GM19324 (cell line): ENCODE data around the gene OBSCN.

Experiments used
- ATAC-seq: cut with Tn5 transposase; IDR thresholded peaks from one replicate; pipeline ENCODE4 v1.9.1; 2021; ENCODE audit warnings: mild to moderate bottlenecking, moderate library complexity; ENCODE audit not compliant: unreplicated experiment, low FRiP score

The OBSCN gene

DNA sequence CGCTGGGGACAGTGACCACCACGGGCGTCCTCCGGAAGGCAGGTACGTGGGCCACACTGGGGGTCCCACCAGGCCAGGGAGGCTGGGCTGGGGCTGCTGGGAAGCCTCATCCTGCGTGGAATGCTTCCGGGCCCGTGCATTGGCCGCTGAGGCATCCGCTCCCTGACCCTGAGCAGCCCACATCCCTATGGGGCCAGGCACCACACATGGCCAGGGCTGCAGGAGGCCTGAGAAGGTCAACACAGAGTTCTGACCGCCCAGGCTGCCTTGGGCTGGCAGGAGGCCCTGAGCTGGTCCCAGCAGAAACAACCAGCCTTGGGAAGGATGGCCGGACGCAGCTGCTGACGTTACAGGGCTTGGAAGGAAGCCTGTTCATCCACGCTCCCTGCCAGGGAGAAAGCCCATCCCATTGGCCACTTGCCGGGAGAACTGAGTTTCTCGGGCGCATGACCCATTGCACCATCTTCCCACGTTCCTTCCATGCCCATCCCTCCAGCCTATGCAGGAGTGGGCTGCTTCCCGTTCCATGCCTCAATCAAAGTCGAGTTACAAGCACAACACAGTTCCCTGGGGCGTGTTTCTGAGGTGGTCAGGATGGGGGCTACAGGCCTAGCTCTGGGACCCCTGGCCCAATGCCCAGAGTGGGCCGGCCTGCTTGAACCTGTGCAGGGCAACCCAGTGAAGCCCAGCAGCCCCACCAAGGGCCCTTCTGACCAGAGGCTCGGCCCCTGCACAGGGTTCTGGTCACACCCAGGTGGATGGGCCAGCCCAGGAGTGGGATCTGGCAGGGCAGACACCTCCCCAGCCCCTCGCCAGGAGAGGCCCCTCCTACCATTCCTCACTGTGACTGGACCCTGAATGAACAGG is 167.1 kb downstream of the OBSCN start:
- ATAC-seq, result no peak

DNA sequence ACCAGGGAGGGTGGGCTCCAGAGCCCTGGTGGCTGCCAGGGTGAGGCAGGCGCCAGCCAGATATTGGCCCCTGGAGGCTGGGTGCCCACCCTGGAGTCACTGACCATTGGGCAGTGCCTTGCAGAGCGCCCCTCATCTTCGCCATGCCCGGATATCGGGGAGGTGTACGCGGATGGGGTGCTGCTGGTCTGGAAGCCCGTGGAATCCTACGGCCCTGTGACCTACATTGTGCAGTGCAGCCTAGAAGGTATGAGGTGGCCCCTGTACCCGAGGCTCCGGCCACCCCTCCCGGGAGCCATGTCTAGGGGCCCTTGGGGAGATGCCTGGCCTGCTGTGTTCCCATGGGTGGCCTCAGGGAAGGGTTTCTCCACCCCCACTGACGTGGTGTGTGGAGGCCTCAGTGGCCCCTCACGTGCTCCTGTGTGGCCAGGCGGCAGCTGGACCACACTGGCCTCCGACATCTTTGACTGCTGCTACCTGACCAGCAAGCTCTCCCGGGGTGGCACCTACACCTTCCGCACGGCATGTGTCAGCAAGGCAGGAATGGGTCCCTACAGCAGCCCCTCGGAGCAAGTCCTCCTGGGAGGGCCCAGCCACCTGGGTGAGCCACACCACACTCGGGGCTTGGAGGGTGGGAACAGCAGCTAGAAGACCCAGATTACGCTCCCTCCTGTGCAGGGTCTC is 167.9 kb downstream of the OBSCN start:
- ATAC-seq, result no peak

DNA sequence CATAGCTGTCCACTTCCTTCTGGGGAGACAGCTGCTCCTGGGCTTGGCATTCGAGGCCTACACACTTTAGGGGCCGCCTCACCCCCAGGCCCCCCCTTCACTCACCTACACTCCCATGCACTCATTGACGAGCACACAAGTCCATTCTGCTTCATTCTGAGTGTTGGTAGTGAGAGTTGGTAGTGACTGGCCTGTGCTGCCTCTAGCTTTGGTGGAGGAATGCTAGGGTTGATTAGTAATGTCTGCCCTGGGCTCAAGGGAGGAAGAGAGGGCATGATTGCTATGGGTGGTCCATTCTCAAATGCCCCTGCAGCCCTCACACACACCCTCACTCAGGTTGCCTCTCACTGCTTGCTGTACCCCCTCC is 168.4 kb downstream of the OBSCN start:
- no peak for ATAC-seq

DNA sequence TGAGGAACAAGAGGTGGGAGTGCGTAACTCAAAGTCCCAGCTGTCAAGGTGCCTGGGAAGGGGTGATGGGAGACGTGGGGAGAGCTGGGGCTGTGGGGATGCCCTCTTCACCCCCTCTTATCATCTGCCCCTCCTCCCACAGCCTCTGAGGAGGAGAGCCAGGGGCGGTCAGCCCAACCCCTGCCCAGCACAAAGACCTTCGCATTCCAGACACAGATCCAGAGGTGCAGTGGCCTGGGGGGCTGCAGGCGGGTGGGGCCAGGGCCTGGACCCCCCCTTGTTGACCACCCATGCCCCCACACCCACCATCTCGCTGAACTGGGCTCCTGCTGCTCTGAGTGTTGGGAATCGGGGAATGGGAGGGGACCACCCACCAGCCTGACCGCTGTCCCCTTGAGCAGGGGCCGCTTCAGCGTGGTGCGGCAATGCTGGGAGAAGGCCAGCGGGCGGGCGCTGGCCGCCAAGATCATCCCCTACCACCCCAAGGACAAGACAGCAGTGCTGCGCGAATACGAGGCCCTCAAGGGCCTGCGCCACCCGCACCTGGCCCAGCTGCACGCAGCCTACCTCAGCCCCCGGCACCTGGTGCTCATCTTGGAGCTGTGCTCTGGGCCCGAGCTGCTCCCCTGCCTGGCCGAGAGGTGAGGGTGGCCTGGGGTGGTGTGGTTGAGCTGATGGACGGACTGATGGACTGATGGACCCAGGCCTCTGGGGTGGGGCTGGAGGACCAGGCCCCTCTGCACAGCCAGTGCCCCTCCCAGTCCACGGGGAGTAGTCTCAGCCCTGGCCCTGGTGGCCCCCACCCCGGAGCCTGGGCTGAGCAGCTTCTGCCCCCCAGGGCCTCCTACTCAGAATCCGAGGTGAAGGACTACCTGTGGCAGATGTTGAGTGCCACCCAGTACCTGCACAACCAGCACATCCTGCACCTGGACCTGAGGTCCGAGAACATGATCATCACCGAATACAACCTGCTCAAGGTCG is 169.1 kb downstream of the OBSCN start:
- ATAC-seq, result no peak

DNA sequence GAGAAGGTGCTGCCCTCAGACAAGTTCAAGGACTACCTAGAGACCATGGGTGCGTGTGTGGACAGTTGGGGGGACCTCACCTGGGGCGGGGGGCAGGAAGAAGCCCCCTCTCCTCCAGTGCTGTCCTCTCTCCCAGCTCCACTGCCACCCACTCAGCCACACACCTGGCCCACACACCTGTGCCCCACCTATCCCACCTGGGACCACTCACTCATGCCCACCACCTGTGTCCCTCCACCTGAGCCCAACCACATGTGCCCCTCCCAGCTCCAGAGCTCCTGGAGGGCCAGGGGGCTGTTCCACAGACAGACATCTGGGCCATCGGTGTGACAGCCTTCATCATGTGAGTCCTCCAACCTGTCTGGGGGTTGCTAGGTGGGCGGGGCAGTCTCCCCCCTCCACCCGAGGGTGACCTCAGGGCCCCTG is 169.8 kb downstream of the OBSCN start:
- no peak for ATAC-seq

DNA sequence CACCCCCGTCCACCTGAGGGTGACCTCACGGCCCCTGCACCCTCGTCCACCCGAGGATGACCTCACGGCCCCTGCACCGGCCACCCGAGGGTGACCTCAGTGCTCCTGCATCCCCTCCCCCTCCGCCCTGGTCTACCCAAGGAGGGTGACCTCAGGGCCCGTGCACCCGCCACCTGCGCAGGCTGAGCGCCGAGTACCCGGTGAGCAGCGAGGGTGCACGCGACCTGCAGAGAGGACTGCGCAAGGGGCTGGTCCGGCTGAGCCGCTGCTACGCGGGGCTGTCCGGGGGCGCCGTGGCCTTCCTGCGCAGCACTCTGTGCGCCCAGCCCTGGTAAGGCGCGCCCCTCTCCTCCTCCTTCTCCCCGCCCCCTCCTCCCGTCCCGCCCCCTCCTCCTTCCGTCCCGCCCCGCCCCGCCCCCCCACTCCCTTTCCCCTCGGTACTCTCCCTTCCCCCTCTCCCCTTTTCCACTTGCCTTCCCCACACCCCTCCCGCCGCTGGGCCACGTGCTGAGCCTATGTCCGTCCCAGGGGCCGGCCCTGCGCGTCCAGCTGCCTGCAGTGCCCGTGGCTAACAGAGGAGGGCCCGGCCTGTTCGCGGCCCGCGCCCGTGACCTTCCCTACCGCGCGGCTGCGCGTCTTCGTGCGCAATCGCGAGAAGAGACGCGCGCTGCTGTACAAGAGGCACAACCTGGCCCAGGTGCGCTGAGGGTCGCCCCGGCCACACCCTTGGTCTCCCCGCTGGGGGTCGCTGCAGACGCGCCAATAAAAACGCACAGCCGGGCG is 170.4 kb downstream of the OBSCN start:
- no peak for ATAC-seq

DNA sequence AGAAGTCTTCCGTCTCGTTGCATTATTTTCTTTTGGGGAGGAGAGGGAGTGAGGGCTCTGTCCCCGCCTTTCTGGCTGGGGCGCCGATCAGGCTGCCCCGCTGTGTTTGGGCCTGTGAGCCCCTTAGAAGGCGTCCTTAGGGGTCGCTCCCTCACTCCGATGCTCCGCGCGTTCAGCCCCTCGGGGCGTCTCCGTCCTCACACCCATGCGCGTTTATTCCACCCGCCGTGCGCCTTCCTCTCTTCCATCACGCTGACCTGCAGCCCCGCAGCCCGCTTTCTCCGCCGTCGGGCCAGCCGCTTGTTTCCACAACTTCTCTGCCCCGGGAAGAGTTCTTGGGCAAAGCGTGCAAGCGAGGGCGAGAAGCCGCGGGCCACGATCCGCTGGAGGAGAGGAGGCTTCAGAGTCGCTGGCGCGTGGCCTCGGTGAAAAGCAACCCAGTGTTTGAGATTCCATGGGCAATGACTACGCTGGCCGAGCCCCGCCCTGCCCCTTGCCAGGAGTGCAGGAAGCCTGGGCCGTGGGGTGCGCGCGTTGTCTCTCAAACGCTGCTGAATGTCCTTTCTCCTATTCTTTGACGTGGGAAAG is 171.1 kb downstream of the OBSCN start:
- ATAC-seq, result no peak

DNA sequence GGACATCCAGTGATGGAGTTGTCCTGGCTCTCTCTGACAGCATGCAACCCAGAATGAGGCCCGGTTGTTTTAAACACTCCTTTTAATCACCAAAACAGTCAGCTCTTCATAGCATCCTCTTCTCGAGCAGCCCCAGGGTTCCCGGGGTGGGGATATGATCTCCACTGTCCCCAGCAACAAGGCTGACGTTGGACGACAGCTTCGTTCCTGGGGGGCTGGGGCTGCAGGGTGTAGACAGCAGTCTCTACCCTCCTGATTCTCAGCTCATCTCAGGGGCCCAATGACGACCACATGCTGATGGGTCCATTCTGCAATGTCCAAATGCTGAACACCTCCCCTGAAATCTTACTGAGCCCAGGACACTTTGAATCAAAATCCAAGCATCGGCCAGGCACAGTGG is 171.8 kb downstream of the OBSCN start:
- no peak for ATAC-seq

DNA sequence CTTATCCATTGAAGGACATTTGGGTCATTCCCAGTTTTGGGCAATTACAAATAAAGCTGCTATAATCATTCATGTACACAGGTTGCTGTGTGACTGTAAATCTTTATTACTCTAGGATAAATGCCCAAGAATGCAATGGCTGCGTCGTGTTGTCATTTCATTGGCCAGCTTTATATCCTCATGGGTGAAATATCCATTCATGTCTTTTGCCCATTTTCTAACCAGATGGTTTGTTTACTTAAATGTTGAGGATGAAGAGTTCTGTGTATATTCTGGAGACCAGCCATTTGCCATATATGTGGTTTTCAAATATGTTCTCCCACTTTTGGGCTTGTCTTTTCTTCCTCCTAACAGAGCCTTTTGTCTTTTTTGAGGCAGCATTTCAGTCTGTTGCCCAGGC is 173.5 kb downstream of the OBSCN start:
- ATAC-seq, result no peak

DNA sequence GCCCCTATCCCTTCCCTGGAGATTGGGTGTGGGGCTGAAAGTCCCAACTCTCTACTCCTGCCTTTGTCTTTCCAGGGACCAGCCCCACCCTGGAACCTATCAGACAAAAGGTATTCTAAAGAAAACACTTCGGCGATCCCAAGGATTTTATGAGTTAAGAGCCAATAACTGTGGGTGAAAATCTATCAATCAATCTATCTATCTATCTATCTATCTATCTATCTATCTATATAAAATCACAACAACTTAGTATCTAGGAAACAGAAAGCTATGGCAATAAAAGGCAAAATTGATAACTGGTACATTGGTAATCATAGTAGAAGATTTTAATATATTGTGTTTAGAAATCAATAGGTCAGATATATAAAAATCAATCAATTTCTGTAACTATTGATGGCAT is 175.9 kb downstream of the OBSCN start:
- ATAC-seq, result no peak

DNA sequence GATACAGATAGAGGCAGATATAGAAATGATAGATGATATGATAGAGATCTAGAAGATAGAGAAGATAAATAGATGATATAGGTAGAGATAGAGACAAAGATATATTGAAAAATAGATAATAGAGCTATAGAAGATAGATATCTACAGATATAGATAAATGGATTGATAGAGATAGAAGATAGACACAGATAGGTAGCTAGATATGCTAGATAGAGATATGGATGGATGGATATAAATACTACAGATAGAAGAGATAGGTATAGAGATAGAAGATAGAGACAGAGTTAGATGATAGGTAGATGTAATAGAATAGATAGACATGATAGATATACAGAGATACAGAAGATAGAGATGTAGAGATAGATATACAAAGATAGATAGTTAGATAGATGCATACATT is 177.4 kb downstream of the OBSCN start:
- no peak for ATAC-seq

DNA sequence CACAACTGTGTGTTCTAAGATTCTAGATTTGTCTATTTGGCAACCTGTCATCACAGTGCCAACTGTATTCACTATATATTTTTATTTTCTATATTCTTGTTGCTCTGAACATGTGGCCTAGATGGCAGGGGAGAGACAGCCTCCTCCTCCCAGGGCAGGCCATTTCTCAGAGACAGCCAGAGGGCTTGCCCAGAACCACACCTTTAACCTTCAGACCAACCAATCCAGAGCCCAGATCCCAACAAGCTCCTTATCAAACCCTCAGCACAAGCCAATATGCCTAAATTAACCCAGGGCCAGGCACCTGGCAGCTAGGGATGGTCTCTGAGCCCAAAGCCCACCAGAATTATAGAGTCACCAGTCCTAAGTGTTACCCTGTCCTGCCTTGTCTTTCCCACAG is 179.5 kb downstream of the OBSCN start:
- ATAC-seq, result no peak

DNA sequence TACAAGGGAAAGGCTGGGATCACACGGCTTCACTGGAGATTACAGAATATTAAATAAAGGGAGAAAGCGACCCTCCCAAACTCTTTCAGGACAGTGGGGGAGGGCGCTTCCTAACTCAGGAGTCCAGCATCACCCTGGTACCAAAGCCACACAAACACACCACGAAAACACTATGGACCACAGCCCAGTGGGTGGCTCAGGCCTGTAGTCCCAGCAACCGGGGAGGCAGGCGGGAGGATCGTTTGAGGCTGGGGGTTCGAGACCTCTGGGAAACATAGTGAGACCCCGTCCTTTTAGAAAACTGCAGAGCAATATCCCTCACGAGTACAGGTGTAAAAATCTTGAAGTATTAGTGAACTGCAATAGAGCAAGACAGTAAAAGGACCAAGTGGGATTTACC is 182.8 kb downstream of the OBSCN start:
- ATAC-seq, result no peak

DNA sequence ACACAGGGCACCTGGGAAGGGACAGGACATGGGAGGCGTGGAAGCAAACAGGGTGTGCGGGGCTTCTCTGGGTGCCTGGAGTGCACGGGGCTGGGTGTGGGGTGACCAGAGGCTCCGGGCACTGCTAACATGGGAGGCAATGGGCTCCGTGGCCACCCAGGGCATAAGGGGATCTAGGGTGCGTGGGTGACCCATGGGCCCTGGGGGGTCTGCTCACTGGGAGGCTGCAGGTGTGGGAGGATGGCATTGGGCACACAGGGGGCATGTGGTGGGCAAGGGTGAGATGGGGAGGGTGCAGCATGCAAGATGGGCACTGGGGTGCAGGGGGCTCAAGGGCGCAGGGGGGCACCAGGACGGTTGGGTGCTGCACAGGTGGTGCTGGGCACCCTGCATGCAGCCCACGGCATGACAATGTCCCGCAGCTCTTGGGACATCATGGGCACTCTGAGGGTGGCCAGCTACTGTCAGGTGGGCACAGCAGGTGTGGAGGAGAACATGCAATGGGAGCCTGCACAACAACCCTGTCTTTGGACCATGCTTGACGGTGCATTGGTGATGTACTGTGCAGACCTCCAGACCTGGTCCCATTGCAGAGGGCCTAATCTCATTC is 183.7 kb downstream of the OBSCN start:
- no peak for ATAC-seq

DNA sequence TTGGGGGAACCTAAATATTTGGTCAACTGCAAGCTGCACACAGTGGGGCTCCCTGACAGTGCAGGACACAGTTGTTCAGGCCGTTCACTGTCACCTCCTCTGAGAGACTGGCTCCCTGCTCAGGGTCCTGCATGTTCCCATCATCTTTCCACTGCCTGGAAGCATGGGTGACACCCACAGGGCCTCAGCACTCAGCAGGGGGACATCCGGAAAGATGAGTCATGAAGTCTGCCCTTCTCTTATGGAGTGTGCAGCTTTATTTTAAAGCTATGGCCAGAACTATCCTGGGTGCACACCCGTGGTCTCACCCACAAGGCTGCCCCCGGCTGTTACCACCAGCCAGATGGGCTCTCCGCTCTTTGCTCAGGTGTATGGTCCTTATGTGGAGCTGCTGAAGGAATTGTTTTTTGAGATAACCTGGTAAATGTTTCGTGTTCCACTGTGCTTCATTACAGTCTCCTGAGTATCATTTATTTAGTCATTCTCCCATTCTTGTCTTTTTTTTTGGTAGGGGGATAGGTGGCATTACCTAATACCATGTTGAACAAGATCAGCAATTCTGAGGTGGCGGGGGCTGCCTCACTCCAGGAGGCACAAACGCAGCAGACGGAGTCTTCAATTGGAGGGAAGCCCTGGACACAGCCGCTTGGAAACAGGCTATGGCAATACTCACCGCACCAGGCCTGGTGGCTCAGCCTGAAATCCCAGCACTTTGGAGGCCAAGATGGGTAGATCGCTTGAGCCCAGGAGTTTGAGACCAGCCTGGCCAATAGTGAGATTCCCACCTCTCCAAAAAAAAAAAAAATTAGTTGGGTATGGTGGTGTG is 184.5 kb downstream of the OBSCN start:
- no peak for ATAC-seq

DNA sequence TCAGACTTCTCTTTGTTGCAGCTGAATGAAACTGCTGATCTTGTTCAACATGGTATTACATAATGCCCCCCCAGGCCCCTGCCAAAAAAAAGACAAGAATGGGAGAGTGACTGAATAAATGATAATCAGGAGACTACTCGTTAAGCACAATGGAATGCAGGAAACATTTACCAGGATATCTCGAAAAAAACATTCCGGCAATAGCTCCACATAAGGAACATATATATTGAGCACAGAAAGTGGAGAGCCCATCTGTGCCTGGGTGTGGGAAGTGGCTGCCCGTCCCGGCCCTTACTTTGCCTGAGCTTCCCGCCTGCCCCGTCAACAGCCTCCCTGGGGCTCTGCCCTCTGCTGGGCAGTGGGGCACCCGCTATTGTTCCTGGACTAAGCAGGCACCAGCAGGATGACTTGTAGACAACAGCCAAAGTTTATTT is 185.4 kb downstream of the OBSCN start:
- ATAC-seq, result no peak

DNA sequence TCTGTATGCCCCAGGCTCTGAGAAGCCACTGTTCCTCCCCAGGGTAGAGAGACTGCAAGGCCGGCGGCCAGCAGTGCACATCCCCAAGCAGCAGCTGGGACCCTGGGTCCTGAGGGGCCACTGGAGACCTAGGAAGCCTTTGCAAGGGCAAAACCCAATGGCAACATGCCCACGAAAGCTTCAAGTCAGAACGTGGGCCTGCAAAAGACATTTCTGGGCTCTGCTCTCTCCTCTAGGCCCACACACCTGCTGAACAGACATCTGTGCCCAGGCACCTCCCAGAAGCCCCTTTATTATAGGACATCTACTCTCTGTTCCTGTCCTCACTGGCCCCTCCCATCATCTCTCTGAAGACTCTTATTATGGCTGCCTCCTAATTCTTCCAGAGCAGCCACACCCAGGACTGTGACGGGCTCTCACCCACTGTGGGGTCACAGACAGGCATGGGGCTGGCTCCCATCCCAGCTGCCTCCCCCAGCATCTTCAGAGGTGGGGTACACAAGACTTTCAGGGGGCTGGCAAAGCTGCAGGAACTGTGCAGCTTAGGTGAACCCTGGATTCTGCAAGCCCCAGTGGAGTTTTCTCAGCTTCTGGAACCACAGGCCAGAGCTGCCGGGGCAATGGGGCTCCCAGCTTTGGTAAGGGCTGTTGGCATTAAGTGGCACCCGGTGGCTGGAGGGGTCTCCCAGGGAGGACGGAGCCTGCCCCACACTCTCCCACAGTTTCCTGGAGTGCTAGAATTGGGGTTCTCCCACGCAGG is 186.1 kb downstream of the OBSCN start:
- no peak for ATAC-seq
